Gastroesophageal sphincter (tissue), 4 donors: Measurements from ENCODE around the gene USP12. TPM values are rescaled to one million over a fixed set of nuclear protein-coding genes. Genes with fewer than 3 reads are reported as not detected.
A peak's percentile ranks its signal among the peaks of the same experiment; 100 is the strongest.

Experiments used
- ATAC-seq: fragments of 150-250 bp; one replicate; pipeline ENCODE4 v1.9.1; 2016; ENCODE audit warnings: mild to moderate bottlenecking, moderate library complexity
- H3K27ac ChIP-seq, 4 donors: fragments of 200-600 bp; sonication (generic) in 3 of 4; 1 replicate in 3 of 4; 2 replicates in 1 of 4; pipeline ENCODE4 v1.5.1; 2016 to 2019
- H3K27me3 ChIP-seq: fragments of 200-600 bp; sonication (generic); one replicate; pipeline ENCODE4 v1.5.1; 2019
- H3K36me3 ChIP-seq, 2 donors: fragments of 200-600 bp; sonication (generic); one replicate each; pipeline ENCODE4 v1.5.1; 2019; ENCODE audit warnings: control low read depth in 1 of 2
- H3K4me1 ChIP-seq, 3 donors: fragments of 200-600 bp; sonication (generic); 1 replicate in 2 of 3; 2 replicates in 1 of 3; pipeline ENCODE4 v1.5.1; 2016 to 2019; ENCODE audit warnings: control low read depth in 2 of 3
- H3K4me3 ChIP-seq, 2 donors: fragments of 200-600 bp; sonication (generic); one replicate each; pipeline ENCODE4 v1.5.1; 2019; ENCODE audit warnings: mild to moderate bottlenecking in 1 of 2, moderate library complexity in 1 of 2
- H3K9me3 ChIP-seq, 3 donors: fragments of 200-600 bp; sonication (generic); one replicate each; pipeline ENCODE4 v1.5.1; 2017 to 2019; ENCODE audit warnings: control low read depth in 2 of 3
- EP300 ChIP-seq: sonication (generic); formaldehyde crosslinking; IDR thresholded peaks from one replicate; pipeline ENCODE4 v1.6.1; 2017; ENCODE audit warnings: antibody characterized with exemption, mild to moderate bottlenecking
- POLR2A ChIP-seq, 2 donors: fragments of 450-650 bp; IDR thresholded peaks; one replicate each; pipeline ENCODE4 v1.6.1; 2017; ENCODE audit warnings: antibody characterized with exemption in 2 of 2, mild to moderate bottlenecking in 2 of 2, moderate library complexity in 1 of 2
- POLR2AphosphoS5 ChIP-seq: sonication (generic); formaldehyde crosslinking; IDR thresholded peaks from one replicate; pipeline ENCODE4 v1.6.1; 2017; ENCODE audit warnings: antibody characterized with exemption
- WGBS, 2 donors: methylation state at CpG; one replicate each; pipeline ENCODE4 v1.1.5; 2018; ENCODE audit warnings: low coverage in 1 of 2; 5-methylcytosine and 5-hydroxymethylcytosine counted together
- total RNA-seq, 4 donors: library from RNA; depleted of rRNA; stranded (reverse); fragments of >200 nt; gene quantifications; one replicate each; pipeline ENCODE4 v1.1.0, GENCODE V29; 2016
- TF ChIP-seq, protein P1 (sequence below), 4 experiments: fragments of 200-600 bp in 2 of 4; fragments of 450-650 bp in 2 of 4; sonication (generic) in 1 of 4; IDR thresholded peaks; one replicate each; pipeline ENCODE4 v1.5.1; 2017 to 2019; ENCODE audit warnings: antibody characterized with exemption in 4 of 4, mild to moderate bottlenecking in 2 of 4, moderate library complexity in 2 of 4

USP12 gene
- total RNA-seq, 4 donors from 2014 or later: 55.7 to 116 (median 78.8) TPM

DNA sequence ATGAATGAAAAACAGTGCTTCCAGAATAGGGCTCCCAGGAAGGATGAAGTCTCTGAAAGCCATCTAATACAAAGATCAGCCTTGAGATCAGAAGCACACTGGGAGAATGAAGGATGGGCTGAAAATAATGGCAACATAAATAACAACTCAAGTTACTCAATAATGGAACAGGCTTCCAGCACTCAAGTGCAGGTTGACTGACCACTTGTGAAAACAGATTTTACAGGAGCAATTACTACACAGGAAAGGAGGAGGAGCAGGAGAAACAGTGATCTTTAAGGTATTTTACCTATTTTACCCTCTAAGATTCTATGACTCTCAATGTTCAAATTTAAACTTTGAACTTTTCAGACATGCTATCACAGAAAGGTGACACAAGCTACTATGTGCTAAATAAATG lies 106.0 kb downstream of the USP12 start:
- no peak overlapping the region for H3K27ac ChIP-seq
- no peak overlapping the region for H3K4me3 ChIP-seq
- H3K4me1 ChIP-seq: peaks cover 0 to 16% (median 0%) of the 10 kb centered on the region in 3 donors
- peaks cover 0 to 7% (median 0%) of the 10 kb centered on the region in 3 donors for H3K9me3 ChIP-seq
- H3K27me3 ChIP-seq: no peaks in the 10 kb centered on the region
- TF ChIP-seq, protein P1, sequence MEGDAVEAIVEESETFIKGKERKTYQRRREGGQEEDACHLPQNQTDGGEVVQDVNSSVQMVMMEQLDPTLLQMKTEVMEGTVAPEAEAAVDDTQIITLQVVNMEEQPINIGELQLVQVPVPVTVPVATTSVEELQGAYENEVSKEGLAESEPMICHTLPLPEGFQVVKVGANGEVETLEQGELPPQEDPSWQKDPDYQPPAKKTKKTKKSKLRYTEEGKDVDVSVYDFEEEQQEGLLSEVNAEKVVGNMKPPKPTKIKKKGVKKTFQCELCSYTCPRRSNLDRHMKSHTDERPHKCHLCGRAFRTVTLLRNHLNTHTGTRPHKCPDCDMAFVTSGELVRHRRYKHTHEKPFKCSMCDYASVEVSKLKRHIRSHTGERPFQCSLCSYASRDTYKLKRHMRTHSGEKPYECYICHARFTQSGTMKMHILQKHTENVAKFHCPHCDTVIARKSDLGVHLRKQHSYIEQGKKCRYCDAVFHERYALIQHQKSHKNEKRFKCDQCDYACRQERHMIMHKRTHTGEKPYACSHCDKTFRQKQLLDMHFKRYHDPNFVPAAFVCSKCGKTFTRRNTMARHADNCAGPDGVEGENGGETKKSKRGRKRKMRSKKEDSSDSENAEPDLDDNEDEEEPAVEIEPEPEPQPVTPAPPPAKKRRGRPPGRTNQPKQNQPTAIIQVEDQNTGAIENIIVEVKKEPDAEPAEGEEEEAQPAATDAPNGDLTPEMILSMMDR (IDR thresholded peaks at IDR 0.05): no peak
- TF ChIP-seq EP300 (no peak), POLR2AphosphoS5 (no peak), POLR2A (IDR thresholded peaks at IDR 0.05) (no peak)
- peaks cover 0 to 27% of the 10 kb centered on the region in 2 donors for H3K36me3 ChIP-seq
- no peak for ATAC-seq

DNA sequence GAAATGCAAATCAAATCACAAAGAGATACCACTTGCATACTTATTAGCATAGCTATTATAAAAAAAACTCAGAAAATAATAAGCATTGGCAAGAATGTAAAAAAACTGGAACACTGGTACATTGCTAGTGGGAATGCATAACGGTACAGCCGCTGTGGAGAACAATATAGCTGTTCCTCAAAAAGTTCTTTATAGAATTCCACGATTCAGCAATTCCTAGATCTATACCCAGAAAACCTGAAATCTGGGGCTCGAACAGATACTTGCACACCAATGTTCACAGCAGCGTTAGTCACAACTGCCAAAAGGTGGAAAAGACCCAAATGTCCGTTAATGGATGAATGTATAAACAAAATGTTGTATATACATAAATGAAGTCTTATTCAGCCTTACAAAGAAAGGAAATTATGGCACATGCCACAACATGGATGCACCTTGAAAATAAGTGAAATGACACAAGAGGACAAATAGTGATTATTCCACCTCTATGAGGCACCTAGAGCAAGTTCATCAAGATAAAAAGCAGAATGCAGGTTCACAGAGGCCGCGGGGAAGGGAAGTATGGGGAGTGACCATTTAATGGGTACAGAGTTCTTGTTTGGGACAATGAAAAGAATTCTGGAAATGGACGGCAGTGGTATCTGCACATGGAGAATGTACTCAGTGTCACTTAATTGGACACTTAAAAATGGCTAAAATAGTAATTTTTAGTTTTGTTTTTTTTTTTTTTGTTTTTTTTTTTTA lies 107.2 kb downstream of the USP12 start:
- TF ChIP-seq POLR2AphosphoS5 (no peak), POLR2A (IDR thresholded peaks at IDR 0.05) (no peak), EP300 (no peak)
- TF ChIP-seq, protein P1 (IDR thresholded peaks at IDR 0.05): no peak
- no peak for ATAC-seq
- Histone ChIP-seq H3K9me3 (peaks cover 0 to 7% (median 0%) of the 10 kb centered on the region in 3 donors), H3K4me3 (no peak overlapping the region), H3K4me1 (peaks cover 0 to 16% (median 0%) of the 10 kb centered on the region in 3 donors), H3K27me3 (no peaks in the 10 kb centered on the region), H3K36me3 (peaks cover 0 to 18% of the 10 kb centered on the region in 2 donors), H3K27ac (no peak overlapping the region)
- WGBS, 2 donors: 72% methylated on average over 9 of the region's 9 CpGs

DNA sequence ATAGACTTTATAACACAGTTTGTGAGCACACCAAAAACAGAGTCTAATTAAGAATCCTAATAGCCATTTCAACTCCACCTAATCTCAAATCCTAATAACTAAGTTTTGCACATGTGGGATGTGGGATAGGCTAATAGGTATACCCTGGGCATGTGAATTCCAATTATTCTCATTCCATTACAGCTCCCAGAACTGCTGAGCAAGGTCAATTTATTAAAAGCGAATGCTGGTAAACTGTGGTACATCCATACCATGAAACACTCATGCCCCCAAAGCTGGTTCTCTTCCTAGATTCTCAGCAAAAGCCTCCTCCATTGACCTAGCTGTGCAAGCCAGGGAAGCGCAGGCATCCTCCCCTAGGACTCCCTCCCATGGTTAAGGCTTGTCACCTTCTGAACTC lies 113.8 kb downstream of the USP12 start:
- H3K36me3 ChIP-seq: no peaks in the 10 kb centered on the region
- TF ChIP-seq, protein P1 (IDR thresholded peaks at IDR 0.05): no peak
- TF ChIP-seq EP300 (no peak), POLR2A (IDR thresholded peaks at IDR 0.05) (no peak), POLR2AphosphoS5 (no peak)
- no peak overlapping the region for H3K27ac ChIP-seq
- no peaks in the 10 kb centered on the region for H3K9me3 ChIP-seq
- H3K27me3 ChIP-seq: no peaks in the 10 kb centered on the region
- ATAC-seq: no peak
- 86 to 100% methylated on average over 2 of the region's 2 CpGs for WGBS, 2 donors
- peaks cover 0 to 14% (median 6%) of the 10 kb centered on the region in 3 donors for H3K4me1 ChIP-seq
- no peak overlapping the region for H3K4me3 ChIP-seq

DNA sequence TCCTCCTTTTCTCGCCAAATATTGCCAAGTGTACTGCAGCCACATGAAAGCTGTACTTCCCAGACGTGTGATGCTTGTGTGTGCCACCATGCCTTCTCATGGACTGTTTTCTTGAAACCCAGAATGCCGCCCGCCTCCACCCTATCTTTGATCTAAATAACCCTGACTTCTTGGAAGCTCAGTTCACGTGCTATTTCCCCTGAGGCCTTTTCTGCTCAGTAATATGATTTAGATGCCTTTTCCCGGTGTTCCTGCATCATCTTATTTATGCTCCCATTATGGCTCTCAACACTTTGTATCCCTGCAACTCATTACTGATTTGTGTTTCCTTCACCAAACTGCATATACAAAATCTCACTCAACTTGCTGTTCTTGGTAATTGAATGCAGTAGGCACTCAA lies 116.1 kb downstream of the USP12 start:
- Histone ChIP-seq H3K4me1 (peaks cover 0 to 14% (median 6%) of the 10 kb centered on the region in 3 donors), H3K27me3 (no peaks in the 10 kb centered on the region), H3K9me3 (peaks cover 0 to 2% (median 0%) of the 10 kb centered on the region in 3 donors), H3K4me3 (no peak overlapping the region), H3K27ac (no peak overlapping the region), H3K36me3 (peaks cover 0 to 2% of the 10 kb centered on the region in 2 donors)
- ATAC-seq: no peak
- TF ChIP-seq POLR2AphosphoS5 (no peak), EP300 (no peak), POLR2A (IDR thresholded peaks at IDR 0.05) (no peak)
- TF ChIP-seq, protein P1 (IDR thresholded peaks at IDR 0.05): no peak
- 62 to 69% methylated on average over 4 to 6 of the region's 6 CpGs for WGBS, 2 donors

DNA sequence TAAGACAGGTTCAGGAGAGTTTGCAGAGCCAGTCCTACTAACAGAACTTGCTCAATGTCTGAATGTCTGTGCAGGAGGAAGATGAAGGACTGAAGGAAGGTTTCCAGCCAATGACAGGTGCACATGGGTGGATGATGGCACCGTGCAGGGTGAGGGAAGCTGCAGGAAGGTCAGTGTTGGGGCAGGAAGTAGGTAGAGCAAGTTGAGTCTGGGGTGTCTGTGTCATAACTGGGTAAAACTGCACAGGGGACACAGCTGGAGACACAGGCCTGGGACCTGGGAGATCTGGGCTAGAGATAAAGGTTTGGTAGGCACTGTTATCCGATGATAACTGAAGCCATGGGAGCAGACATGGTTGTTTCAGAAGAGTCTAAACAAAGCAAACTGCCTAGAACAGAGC lies 116.9 kb downstream of the USP12 start:
- Histone ChIP-seq H3K27ac (peak overlapping the region in 1 of 4 donors; percentile 14), H3K4me1 (peaks cover 0 to 14% (median 6%) of the 10 kb centered on the region in 3 donors), H3K36me3 (peaks cover 0 to 6% of the 10 kb centered on the region in 2 donors), H3K27me3 (no peaks in the 10 kb centered on the region), H3K4me3 (no peak overlapping the region), H3K9me3 (peaks cover 0 to 4% (median 0%) of the 10 kb centered on the region in 3 donors)
- ATAC-seq: no peak
- TF ChIP-seq, protein P1 (IDR thresholded peaks at IDR 0.05): no peak
- no peak for TF ChIP-seq POLR2AphosphoS5
- TF ChIP-seq EP300: no peak
- TF ChIP-seq POLR2A (IDR thresholded peaks at IDR 0.05): no peak
- WGBS, 2 donors: 75 to 83% methylated on average over 2 of the region's 2 CpGs
